Hematopoietic multipotent progenitor cell (in vitro differentiated cells): ENCODE data around the gene GNLY. TPM values are rescaled to one million over a fixed set of nuclear protein-coding genes. Genes with fewer than 3 reads are reported as not detected.
A peak's percentile ranks its signal among the peaks of the same experiment; 100 is the strongest.
"Not testable (repeated sequence)": the region's sequence is repeated elsewhere in the genome, so short reads cannot be mapped to it uniquely, and the experiment has no call there.

Experiments
- DNase-seq, 3 donors: peaks; one replicate each; pipeline ENCODE4 v3.0.0-alpha.2; 2011 to 2015; ENCODE audit warnings: low read depth in 2 of 3, low spot score in 2 of 3
- total RNA-seq: library from RNA; depleted of rRNA; stranded (reverse); fragments of >200 nt; gene quantifications from one replicate; pipeline ENCODE4 v1.2.3, GENCODE V29; 2012

Gene GNLY
- total RNA-seq, 1 donor, result 0.27 TPM

GRCh38 chr2:85706599-85707296 is 12.6 kb downstream of the GNLY start:
- DNase-seq, result peak in 1 of 3 donors; percentile 35

DNA sequence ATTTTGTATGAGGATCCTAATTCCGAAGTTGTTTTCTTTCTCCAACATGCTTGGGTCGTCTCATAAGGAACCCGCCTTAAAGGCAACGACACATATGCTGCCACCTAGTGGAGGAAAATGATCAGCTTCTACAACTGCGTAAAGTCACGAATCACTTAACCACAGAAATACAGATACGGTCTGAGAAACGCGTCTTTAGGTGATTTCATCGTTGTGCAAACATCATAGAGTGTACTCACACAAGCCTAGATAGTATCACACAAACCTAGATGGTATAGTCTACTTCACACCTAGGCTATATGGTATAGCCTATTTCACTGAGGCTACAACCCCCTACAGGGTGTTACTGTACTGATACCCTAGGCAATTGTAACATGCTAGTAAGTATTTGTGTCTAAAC is 13.1 kb downstream of the GNLY start:
- DNase-seq, result peak; percentile 46 to 91 (median 85)

DNA sequence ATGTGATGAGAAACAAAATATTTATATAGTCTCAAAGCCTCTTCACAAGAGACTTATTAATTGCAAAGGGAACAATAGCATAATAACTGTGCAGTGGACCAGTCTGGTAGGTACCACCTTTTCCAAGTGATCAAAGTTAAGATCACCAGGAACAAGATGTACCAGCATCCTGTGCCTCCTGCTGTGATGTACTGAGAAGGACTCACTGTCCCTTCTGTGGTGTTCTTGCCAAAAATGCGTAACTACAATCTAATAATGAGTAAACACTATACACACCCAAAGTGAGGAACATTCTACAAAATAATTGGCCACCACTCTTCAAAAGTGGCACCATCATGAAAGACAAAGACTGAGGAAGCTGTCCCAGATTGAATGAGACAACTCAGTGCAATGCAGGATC is 14.5 kb downstream of the GNLY start:
- DNase-seq, result no peak

DNA sequence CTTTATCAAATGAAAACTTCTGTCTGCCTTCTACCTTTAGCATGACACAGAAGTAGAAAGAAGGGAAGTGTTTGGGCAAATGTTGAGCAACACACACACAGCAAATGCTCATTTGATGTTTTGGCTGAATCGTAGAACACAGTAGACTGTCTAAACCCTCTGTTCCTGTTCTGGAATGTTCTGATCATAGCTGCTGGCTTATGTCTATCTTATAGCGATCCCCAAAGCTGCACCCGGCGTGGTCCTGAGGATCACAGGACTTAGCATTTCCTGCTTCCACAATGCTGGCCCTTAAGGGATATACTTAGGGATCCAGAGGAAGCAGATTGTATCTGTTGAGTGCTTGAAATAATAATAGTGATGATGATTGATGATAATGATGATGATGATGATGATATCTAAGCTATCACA is 15.2 kb downstream of the GNLY start:
- peak in 1 of 3 donors; percentile 15 for DNase-seq

DNA sequence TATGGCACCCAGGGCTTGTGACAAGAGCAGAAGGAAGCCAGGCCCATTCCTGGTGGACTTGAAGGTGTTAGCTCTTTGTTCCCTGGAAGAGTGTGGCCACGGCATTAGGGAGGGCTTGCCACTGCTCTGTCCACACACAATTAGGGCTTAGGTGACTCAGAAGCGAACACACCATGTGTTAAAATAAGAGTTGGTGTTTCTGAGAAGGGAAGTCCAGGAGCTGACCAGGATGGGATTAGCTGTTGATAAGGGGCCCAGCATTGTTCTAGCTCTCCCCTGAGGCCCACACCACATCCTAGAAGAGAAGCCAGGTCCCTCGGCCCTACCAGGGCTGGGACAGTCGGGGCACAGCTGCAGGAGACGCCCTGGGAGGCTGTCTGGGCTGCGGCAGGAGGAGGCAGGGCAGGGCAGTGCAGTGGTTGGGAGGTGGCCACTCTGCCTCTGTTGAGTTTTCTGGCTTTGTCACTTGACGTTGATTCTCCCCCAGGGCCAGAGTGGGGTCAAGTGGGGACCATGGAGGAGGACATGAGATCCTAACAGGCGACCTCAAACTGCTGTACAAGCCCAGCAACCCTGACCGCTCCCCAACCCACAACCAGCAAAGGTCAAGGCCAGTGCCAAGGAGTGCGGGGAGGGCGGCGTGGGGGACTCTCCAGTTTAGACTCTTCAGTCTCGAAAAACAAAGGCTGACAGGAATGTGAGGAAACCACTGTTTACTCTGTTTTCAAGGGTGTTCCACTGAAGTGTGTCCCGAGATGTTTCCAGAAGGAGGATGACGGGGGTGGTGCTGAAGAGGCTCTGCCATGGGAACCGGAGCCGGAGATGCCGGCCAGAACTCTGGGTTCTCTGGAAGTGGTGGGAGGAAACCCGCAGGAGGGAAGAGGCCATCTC is 16.8 kb downstream of the GNLY start:
- no peak for DNase-seq

GRCh38 chr2:85711578-85712060 is 17.5 kb downstream of the GNLY start:
- no peak for DNase-seq

GRCh38 chr2:85712336-85712735 is 18.2 kb downstream of the GNLY start:
- DNase-seq, result peak in 1 of 3 donors; percentile 54

- DNase-seq, result no peak
Observed at GRCh38 chr2:85712849-85713612, 18.9 kb downstream of the GNLY start.

DNA sequence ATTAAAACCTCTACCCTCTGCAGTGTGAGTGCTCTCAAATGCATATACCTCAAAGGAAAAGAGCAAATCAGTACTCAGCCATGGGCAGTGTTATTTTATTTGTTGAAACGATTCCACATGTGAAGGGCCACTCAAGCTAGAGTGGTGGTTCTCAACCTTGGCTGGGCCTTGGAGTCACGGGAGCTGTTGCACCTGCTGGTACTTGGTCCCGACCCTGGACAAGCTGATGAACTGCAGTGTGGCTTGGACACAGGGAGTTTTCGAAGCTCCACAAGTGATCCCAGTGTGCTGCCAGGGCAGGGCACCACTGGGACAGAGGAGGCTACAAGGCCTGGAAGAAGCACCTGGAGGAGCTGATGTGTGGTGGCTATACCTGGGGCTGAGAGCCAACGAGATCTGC is 19.7 kb downstream of the GNLY start:
- no peak for DNase-seq

DNA sequence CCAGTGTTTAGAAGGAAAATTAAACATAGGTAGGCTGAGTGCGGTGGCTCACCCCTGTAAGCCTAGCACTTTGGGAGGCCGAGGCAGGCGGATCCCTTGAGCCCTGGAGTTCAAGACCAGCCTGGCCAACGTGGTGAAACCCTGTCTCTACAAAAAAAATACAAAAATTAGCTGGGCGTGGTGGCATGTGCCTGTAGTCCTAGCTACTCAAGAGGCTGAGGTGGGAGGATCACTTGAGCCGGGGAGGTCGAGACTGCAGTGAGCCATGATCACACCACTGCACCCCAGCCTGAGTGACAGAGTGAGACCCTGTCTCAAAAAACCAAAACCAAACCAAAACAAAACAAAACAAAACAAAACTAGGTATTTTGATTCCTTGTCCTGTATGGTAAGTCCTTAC is 20.3 kb downstream of the GNLY start:
- not testable (repeated sequence) for DNase-seq

DNA sequence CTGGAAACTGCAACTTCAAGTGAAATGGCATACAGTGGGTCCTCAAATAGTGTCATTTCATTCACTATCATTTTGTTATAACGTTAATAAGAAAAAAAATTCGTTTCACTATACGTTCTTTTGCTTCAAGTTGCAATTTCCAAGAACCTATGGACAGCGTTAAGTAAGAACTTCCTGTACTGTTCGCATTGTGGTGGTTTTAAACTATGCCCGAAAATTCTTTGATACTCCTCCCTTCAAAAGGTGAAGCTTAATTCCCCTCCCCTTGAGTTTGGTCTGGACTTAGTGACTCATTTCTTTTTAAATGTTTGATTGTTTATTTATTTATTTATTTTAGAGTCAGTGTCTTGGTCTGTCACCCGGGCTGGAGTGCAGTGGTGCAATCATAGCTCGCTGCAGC is 20.7 kb downstream of the GNLY start:
- DNase-seq, result no peak

- no peak for DNase-seq
Observed at GRCh38 chr2:85716346-85716914, 22.3 kb downstream of the GNLY start.

DNA sequence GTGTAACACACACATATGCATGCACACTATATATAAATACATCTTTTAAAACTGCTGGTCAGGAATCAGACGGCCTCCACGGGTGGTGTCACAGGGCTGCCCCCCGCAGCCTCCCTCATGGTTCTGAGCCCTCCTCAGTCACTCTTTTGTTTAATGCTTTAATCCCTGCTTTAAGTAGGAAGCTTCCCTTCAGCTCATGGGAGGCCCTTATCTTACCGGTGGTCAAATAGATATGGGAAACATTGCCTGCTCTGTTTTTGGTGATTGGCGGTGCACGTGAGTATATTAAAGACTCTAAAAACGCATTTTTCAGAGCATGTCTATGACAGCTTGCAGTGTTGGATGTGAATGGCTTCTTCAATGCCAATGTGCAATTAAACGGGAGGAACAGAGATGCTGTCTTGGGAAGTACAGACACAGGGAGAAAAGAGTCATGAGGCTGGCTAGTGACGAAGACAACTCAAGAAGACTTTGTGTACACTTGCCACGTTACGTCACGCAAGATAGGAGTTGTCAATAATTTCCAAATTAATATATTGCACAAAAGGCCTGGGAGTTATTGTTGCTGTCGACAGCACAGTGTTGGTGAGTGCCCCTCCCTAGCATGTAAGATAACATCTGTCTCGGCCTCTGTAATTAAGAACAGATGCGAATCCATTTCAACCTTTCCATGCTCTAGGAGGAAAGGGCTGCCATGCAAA is 23.3 kb downstream of the GNLY start:
- no peak for DNase-seq

DNA sequence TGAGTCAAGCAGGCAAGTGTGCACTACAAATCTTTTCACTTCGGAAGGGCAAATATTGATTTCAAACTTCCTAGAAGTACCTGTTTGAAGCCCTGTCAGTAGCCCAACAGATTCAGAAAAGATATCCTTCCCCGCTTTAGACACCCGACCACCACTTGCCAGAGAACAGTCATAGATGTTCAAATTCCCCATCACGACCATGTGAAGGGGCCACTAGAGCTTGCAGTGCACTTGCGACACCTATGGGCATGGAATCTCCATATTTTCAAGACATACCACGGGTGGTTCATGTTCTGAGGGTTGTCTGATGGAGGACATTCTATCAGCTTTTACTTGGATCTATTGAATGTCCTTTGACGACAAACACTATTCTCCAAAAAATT is 23.8 kb downstream of the GNLY start:
- DNase-seq, result peak in 1 of 3 donors; percentile 36

DNA sequence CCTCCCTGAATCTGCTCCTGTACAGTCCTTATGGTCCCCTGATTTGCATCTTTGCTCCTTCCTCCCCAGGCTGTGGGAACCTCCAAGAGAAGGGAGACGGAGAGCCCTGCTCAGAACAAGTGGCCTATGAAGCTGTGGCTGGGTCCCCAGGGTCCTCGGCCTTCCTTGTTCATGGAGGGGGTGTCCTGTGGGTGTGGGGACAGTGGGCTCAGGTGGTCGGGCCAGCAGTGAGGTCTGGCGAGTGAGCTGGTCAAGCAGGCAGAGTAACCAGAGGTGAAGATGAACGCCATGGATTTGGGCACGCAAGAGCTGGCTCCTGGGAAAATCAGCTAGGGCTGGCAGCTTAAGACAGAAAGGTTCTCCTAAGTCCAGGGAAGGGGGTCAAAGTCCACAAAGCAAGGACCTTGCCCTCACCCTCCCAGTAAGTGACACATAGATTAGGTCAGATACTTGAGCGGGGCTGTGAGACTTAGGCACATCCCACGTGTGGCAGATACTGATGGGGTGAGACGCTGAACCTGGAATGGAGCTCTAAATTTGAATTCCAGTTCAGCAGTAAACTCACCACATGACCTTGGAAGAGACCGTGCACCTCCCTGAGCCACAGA is 24.8 kb downstream of the GNLY start:
- no peak for DNase-seq

- DNase-seq, result no peak
Observed at GRCh38 chr2:85719609-85720240, 25.6 kb downstream of the GNLY start.

- DNase-seq, result no peak
Observed at GRCh38 chr2:85720533-85720932, 26.4 kb downstream of the GNLY start.

GRCh38 chr2:85721641-85722040 is 27.5 kb downstream of the GNLY start:
- no peak for DNase-seq

- DNase-seq, result no peak
Observed at GRCh38 chr2:85722519-85722918, 28.4 kb downstream of the GNLY start.
